Stimulated activated naive CD4-positive, alpha-beta T cell treated with Interleukin-2 at 50 U/mL for 16 hours (primary cell): ENCODE measurements around the gene ANXA4.
A peak's percentile ranks its signal among the peaks of the same experiment; 100 is the strongest.

Source experiments
- DNase-seq: peaks from one replicate; lab custom pipeline; 2025; lab: John Stamatoyannopoulos, UW

Gene ANXA4

GRCh38 chr2:69741575-69742321, at the start of gene ANXA4:
Gene ANXA4, plus strand, starts transcription at chr2:69742134. Its CDS starts 39,432 bp downstream, at chr2:69781566.
- peak; percentile 51 for DNase-seq

- DNase-seq: no peak
These were observed 49.5 kb upstream of the ANXA4 start for GRCh38 chr2:69692424-69692823.

GRCh38 chr2:69693059-69693774, 48.7 kb upstream of the ANXA4 start:
- DNase-seq: no peak

- no peak for DNase-seq
These were observed 48.0 kb upstream of the ANXA4 start for GRCh38 chr2:69693775-69694450.

DNA sequence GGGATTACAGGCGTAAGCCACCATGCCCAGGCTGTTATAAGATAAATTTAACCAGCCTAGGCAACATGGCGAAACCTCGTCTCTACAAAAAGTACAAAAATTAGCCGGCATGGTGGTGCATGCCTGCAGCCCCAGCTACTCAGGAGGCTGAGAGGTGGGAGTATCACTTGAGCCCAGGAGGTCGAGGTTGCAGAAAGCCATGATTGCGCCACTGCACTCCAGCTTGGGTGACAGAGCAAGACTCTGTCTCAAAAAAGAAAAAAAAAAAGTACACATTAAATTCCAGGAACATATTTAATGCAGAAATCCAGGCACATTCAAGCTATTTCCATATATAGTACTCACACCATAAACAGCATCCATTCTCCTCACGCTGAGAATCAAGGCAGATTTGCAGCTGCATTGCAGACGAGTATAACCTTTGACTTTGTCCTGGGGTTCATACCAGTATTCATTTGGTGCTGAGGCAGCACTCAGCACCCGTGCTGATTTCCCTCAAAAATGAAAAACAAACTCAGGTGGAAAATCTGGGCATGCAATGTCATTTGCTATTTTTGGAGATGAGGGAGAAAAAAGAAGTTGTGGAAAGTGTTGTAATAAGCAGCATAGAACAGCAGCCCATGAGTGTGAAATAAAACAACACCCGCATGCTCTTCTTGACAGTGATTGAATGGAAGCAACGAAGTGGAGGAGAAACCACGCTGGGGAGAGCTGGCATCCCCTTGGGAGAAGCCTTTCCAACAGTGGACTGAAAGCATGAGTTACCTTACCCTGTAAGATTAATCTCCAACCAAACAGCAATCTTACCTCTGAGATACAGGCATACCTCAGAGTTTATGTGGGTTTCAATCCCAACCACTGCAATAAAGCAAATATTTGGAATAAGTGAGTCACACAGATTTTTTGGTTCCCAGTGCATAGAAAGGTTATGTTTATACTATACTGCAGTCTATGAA, 46.8 kb upstream of the ANXA4 start:
- no peak for DNase-seq

DNA sequence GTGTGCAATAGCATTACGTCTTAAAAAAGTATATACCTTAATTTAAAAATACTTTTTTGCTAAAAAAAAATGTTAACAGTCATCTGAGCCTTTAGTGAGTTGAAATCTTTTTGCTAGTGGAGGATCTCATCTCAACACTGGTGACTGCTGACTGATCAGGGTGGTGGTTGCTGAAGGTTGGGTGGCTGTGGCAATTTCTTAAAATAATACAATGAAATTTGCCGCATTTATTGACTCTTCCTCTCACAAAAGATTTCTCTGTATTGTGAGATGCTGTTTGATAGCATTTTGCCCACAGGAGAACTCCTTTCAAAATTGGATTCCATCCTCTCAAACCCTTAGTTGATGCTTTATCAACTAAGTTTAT, 46.1 kb upstream of the ANXA4 start:
- no peak for DNase-seq

- DNase-seq: no peak
These were observed 41.6 kb upstream of the ANXA4 start for GRCh38 chr2:69700381-69700780.

DNA sequence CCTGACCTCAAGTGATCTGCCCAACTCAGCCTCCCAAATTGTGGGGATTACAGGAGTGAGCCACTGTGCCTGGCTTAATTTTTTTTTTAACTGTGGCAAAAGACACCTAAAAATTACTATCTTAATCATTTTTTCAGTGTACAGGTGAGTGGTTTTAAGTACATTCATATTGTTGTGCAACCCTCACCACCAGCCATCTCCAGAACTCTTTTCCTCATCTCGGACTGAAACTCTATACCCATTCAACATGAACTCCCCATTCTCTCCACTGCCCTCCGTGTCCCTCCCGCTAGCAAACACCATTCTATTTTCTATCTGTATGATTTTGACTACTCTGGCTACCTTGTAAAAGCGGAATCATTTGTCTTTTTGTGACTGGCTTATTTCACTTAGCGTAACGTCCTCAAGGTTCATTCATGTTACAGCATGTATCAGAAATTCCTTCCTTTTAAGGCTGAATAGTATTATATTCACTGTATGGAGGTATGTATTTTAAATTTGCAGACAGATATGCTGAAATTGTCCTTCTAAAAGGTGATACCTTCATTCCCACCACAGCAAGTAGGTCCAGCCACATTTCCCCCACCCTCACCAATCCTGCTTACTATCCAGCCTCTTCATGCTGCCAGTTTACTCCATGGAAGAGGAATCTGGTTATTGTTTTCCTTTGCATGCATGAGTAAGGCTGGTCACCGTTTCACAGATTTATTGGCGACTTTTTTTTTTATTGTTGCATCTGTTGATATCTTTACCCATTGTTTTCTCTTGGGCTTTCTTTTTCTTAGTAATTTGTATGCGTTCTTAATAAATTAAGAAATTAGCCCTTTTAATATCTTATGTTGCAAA, 40.6 kb upstream of the ANXA4 start:
- DNase-seq: no peak

- DNase-seq: no peak
These were observed 38.7 kb upstream of the ANXA4 start for GRCh38 chr2:69703189-69703588.

GRCh38 chr2:69704446-69704845, 37.5 kb upstream of the ANXA4 start:
- no peak for DNase-seq

DNA sequence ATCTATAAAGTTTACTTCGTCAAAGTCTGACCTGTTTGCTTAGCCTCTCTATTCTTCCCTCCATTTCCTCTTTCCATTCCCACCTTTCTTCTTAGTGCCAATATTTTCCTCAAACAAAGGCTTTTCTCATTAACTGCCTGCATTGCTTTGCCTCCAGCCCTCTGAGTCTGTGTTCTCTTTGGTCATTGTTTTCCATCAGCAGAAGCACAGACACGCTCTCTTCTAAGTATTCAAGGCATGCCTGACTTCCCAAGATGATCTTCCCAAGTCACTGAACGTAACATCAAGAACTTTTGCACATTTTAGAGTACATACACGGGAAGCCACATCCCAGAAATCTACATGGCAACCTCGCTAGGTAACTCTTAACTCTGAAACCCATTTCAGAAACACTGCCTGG, 32.6 kb upstream of the ANXA4 start:
- no peak for DNase-seq

- no peak for DNase-seq
These were observed 30.0 kb upstream of the ANXA4 start for GRCh38 chr2:69711971-69712370.

- DNase-seq: no peak
These were observed 27.9 kb upstream of the ANXA4 start for GRCh38 chr2:69714024-69714423.

DNA sequence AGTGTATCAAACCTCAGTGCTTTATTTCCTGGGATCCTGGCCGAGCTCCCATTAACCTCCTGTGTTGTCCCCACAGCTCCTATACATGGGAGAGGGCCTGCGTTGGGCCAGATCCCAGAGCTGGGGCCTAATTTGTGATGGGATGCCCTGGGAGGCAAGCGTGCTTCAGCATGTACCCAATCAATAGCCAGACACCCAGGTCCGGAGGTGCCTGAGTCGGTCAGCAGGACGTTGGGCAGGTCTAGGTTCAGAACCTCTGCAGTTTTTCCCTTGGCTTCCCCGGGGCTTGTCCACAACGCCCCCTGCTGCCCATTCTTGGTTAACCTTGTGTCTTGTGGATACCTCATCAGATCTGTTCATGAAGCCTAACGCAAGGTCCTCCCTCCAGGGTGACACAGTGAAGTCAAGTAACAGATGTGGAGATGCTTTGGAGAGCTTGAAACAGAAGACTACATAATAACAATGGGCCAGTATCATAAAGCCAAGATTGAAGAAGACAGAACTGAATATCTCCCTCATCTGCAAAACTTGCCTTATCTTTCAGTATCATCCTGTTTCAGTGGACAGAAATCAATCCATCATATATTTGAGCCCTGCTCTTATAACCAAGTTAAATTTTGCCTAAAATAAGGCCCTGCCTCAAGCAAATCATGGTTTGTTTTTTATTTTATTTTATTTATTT, 27.3 kb upstream of the ANXA4 start:
- DNase-seq: peak; percentile 83

GRCh38 chr2:69715964-69716363, 26.0 kb upstream of the ANXA4 start:
- no peak for DNase-seq

DNA sequence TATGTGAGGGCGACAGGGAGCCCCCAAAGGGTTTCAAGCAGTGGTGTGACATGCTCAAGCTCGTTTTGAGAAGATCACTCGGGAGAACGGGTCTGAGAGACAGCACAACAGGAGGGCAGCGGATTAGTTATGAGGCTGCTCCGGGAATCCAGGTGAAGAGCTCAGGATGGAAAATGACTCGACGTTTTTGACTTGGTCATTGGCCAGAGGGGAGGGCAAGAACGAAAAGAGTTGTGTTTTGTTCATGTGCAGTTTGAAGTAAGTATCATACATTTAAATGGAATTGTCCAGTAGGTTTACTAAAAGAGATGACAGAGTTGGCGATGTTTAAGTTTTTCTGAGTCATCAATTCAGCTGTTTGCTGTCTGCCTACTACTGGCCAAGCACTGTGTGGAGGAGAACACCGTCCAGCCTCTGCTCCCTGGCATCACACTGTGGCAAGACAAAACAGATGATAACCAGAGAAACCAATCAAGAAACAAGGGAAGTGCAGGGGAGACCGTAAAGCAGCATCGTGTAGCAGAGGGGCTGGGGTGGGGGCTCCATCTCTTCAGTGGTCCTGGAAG, 25.3 kb upstream of the ANXA4 start:
- DNase-seq: no peak

- DNase-seq: no peak
These were observed 24.7 kb upstream of the ANXA4 start for GRCh38 chr2:69717186-69717585.

GRCh38 chr2:69717861-69718273, 24.1 kb upstream of the ANXA4 start:
- DNase-seq: no peak

DNA sequence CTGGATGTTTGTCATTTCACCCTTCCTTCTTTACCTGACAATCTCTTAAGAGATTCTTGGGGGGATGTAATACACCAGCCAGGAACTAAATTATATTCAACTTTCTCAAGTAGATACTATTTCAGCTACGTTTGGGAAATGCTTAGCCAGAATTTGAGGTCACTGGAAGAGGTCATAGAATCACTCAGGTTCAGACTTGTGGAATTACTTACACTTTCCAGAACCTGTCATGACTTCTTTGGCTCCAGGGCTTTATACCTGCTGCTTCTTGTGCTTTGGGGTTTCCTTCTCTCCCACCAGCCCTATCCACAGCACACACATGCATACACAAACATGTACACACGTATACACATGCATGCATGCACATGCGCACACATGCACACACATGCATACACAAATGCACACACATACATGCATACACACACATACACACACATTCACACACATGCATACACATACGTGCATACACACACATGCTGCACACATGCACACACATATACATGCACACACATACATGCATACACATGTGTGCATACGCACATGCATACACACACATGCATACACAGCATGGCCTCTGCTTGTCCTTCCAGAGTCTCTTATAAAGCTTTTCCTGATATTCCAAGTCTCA, 23.5 kb upstream of the ANXA4 start:
- no peak for DNase-seq

DNA sequence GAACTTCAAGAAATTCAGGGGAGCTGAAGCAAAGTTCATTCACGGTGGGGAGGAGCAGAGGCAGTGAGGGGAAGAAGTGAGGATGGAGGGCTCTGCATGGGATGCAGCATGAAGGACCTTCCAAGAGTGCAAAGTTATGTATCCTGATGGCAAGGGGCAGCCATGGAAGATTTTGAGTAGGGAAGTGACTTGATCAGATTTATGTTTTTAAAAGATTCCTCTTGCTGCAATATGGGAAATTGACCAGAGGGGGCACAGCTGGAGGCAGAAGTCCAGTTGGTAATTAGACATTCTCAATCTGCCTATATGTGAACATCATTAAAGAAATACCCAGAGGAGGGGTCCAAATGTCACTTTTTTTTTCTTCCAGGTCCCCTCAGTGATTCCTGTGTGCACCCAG, 21.5 kb upstream of the ANXA4 start:
- no peak for DNase-seq
